Measurements from ENCODE around the gene OR2T6. TPM values are rescaled to one million over a fixed set of nuclear protein-coding genes. Genes with fewer than 3 reads are reported as not detected.
A peak's percentile ranks its signal among the peaks of the same experiment; 100 is the strongest.
"Not testable (repeated sequence)": the region's sequence is repeated elsewhere in the genome, so short reads cannot be mapped to it uniquely, and the experiment has no call there.

OR2T6 gene
- total RNA-seq, 1 donor from 2014 or later, result not detected

DNA sequence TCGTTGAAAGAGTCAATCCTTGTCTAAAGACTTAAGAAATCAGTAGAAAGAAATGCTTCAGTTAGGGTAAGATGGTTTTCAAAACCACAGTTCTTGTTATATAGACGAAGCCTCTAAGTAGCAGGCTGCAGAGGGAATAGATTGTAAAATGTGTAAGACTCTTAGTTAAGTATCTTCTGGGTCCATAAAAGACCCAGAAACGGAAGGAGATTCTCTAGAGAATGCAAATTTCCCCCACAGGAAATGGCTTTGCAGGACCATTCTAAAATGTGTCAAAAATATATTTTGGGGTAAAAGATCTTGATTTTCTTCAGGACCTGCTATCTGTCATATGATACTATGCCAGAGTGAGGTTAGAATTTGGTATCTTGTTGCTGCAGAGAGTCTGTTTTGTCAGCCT is 40.7 kb downstream of the OR2T6 start:
- Mint-ChIP-seq H3K4me1 (peaks cover 11% of the 10 kb centered on the region), H3K36me3 (ENCODE audit: low read depth) (no peaks in the 10 kb centered on the region), H3K27me3 (no peaks in the 10 kb centered on the region), H3K9me3 (peaks cover 7% of the 10 kb centered on the region), H3K27ac (no peak overlapping the region), H3K4me3 (no peak overlapping the region)
- TF ChIP-seq, protein P1, sequence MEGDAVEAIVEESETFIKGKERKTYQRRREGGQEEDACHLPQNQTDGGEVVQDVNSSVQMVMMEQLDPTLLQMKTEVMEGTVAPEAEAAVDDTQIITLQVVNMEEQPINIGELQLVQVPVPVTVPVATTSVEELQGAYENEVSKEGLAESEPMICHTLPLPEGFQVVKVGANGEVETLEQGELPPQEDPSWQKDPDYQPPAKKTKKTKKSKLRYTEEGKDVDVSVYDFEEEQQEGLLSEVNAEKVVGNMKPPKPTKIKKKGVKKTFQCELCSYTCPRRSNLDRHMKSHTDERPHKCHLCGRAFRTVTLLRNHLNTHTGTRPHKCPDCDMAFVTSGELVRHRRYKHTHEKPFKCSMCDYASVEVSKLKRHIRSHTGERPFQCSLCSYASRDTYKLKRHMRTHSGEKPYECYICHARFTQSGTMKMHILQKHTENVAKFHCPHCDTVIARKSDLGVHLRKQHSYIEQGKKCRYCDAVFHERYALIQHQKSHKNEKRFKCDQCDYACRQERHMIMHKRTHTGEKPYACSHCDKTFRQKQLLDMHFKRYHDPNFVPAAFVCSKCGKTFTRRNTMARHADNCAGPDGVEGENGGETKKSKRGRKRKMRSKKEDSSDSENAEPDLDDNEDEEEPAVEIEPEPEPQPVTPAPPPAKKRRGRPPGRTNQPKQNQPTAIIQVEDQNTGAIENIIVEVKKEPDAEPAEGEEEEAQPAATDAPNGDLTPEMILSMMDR (IDR thresholded peaks at IDR 0.05), result no peak
- CTCF ChIA-PET, result no interaction called here
- POLR2A ChIA-PET, result no interaction called here
- DNase-seq (no peak), ATAC-seq (ENCODE audit: low read depth) (no peak)
- intact Hi-C loops (cut with micrococcal nuclease), result loop anchor here (10.0 kb wide), 1 partner anchor 49 kb away; no protein-coding TSS in a partner anchor

GRCh38 chr1:248417854-248418253 is 42.3 kb downstream of the OR2T6 start:
- H3K9me3 Mint-ChIP-seq, result peaks cover 11% of the 10 kb centered on the region
- no peaks in the 10 kb centered on the region for H3K27me3 Mint-ChIP-seq
- ATAC-seq (ENCODE audit: low read depth) (no peak), DNase-seq (no peak)
- intact Hi-C loops (cut with micrococcal nuclease), result loop anchor here (10.0 kb wide), 1 partner anchor 47 kb away; no protein-coding TSS in a partner anchor
- H3K4me1 Mint-ChIP-seq, result peaks cover 11% of the 10 kb centered on the region
- ChIA-PET POLR2A (no interaction called here), CTCF (no interaction called here)
- TF ChIP-seq, protein P1 (IDR thresholded peaks at IDR 0.05), result no peak
- no peak overlapping the region for H3K27ac Mint-ChIP-seq
- H3K4me3 Mint-ChIP-seq, result no peak overlapping the region
- H3K36me3 Mint-ChIP-seq (ENCODE audit: low read depth), result no peaks in the 10 kb centered on the region

GRCh38 chr1:248421384-248421783 is 45.8 kb downstream of the OR2T6 start:
- ATAC-seq (ENCODE audit: low read depth) (no peak), DNase-seq (no peak)
- Mint-ChIP-seq H3K27ac (no peak overlapping the region), H3K4me1 (peaks cover 4% of the 10 kb centered on the region), H3K36me3 (ENCODE audit: low read depth) (no peaks in the 10 kb centered on the region), H3K4me3 (no peak overlapping the region), H3K27me3 (no peaks in the 10 kb centered on the region), H3K9me3 (peaks cover 15% of the 10 kb centered on the region)
- ChIA-PET CTCF (no interaction called here), POLR2A (no interaction called here)
- TF ChIP-seq, protein P1 (IDR thresholded peaks at IDR 0.05), result no peak
- intact Hi-C loops (cut with micrococcal nuclease), result no loop called here

DNA sequence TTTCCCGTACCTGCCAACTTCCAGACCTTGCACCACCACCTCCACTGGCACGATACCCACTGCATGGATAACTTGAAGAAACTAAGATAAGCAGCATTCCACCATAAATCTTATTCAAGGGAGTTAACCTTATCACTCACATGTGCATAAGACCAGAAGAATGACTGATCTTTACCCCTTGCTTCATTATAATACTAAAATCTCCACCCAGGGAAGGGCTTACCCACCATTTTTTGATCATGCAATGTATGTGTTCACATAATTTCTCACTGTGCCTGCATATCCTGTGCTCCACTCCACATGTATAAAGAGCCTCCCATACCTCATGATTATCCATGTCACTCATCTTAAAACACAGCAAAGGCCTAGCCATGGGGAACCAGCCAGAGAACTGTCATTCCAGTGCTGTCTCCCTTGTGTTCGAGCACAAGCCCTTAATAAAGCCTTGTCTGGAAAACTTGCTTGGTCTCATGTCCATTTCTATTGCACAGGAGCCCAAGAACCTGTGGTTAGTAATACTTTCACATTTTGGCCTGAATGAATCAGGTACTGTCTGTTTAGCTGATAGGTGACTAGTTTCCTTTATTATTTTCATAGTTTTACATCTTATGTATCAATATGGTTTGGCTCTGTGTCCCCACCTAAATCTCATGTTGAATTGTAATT is 52.1 kb downstream of the OR2T6 start:
- H3K9me3 Mint-ChIP-seq; intact Hi-C loops (cut with micrococcal nuclease); CTCF ChIA-PET; H3K36me3 Mint-ChIP-seq (ENCODE audit: low read depth); POLR2A ChIA-PET; DNase-seq; H3K27me3 Mint-ChIP-seq: not testable (repeated sequence)
- H3K27ac Mint-ChIP-seq, result peak overlapping the region; percentile 80
- ATAC-seq (ENCODE audit: low read depth), result peak; percentile 23
- H3K4me1 Mint-ChIP-seq, result peaks cover 29% of the 10 kb centered on the region
- peak overlapping the region; percentile 15 for H3K4me3 Mint-ChIP-seq

GRCh38 chr1:248428192-248428533 is 52.6 kb downstream of the OR2T6 start:
- H3K9me3 Mint-ChIP-seq; H3K36me3 Mint-ChIP-seq (ENCODE audit: low read depth); intact Hi-C loops (cut with micrococcal nuclease); POLR2A ChIA-PET; DNase-seq; CTCF ChIA-PET; H3K27me3 Mint-ChIP-seq: not testable (repeated sequence)
- peak; percentile 89 for ATAC-seq (ENCODE audit: low read depth)
- H3K27ac Mint-ChIP-seq, result peak overlapping the region; percentile 80
- H3K4me1 Mint-ChIP-seq, result peaks cover 30% of the 10 kb centered on the region
- peak overlapping the region; percentile 50 for H3K4me3 Mint-ChIP-seq

DNA sequence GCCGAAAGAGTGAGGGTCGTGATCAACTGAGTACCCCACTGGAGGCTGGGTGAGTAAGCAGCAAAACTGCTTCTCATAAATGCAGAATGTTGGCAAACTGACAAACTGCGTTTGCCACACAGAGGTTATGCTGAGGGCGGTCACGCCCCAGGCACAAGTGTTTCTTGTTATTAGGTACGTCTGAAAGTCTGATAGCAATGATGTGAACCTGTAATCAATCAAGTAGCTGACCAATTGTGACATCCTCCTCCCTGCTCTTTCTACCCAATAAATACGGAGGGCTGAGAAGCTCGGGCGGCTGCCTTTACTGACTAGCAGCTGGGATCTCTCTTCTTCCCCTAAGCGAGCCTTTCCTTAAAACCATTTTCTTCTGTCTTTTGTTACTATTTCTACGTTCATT is 56.1 kb downstream of the OR2T6 start:
- POLR2A ChIA-PET; H3K27me3 Mint-ChIP-seq; intact Hi-C loops (cut with micrococcal nuclease); H3K9me3 Mint-ChIP-seq; DNase-seq; H3K4me3 Mint-ChIP-seq; ATAC-seq (ENCODE audit: low read depth); H3K36me3 Mint-ChIP-seq (ENCODE audit: low read depth); CTCF ChIA-PET: not testable (repeated sequence)
- H3K4me1 Mint-ChIP-seq, result peaks cover 31% of the 10 kb centered on the region
- H3K27ac Mint-ChIP-seq, result peak overlapping the region; percentile 84

GRCh38 chr1:248432201-248432600 is 56.7 kb downstream of the OR2T6 start:
- H3K9me3 Mint-ChIP-seq; DNase-seq; H3K36me3 Mint-ChIP-seq (ENCODE audit: low read depth); POLR2A ChIA-PET; H3K27me3 Mint-ChIP-seq; CTCF ChIA-PET; intact Hi-C loops (cut with micrococcal nuclease): not testable (repeated sequence)
- ATAC-seq (ENCODE audit: low read depth), result peak; percentile 59
- peaks cover 31% of the 10 kb centered on the region for H3K4me1 Mint-ChIP-seq
- peak overlapping the region; percentile 52 for H3K4me3 Mint-ChIP-seq
- H3K27ac Mint-ChIP-seq, result peak overlapping the region; percentile 84

DNA sequence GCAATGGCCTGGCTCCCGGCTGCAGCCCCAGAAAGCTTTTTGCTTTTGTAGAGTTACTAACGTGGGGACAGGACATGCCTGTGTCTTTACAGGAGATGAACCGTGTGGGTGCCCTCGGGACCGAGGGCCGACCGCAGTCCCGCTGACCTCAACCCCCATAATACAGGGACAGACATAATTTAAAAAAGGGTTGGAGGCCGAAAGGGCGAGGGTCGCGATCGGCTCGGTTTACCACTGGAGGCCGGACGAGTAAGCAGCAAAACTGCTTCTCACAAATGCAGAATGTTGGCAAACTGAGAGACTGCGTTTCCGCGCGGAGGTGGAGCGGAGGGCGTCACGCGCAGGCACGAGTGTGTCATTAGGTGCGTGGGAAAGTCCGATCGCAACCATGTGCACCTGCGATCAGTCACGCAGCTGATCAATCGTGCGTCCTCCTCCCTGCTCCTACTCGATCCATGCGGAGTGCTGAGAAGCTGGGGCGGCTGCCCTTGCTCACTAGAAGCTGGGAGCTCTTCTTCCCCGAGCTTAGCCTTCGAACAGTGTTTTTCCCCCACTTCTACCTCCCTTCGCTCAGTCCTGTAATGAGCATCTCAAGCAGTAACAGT is 58.4 kb downstream of the OR2T6 start:
- POLR2A ChIA-PET; H3K4me3 Mint-ChIP-seq; H3K9me3 Mint-ChIP-seq; H3K27ac Mint-ChIP-seq; CTCF ChIA-PET; H3K36me3 Mint-ChIP-seq (ENCODE audit: low read depth); intact Hi-C loops (cut with micrococcal nuclease); ATAC-seq (ENCODE audit: low read depth); DNase-seq; H3K27me3 Mint-ChIP-seq: not testable (repeated sequence)
- H3K4me1 Mint-ChIP-seq, result peaks cover 18% of the 10 kb centered on the region

- intact Hi-C loops (cut with micrococcal nuclease); DNase-seq; CTCF ChIA-PET; H3K9me3 Mint-ChIP-seq; H3K36me3 Mint-ChIP-seq (ENCODE audit: low read depth); H3K4me3 Mint-ChIP-seq; H3K27ac Mint-ChIP-seq; POLR2A ChIA-PET; ATAC-seq (ENCODE audit: low read depth); H3K27me3 Mint-ChIP-seq: not testable (repeated sequence)
- H3K4me1 Mint-ChIP-seq, result peaks cover 15% of the 10 kb centered on the region
Observed at GRCh38 chr1:248434913-248435312, 59.4 kb downstream of the OR2T6 start.

DNA sequence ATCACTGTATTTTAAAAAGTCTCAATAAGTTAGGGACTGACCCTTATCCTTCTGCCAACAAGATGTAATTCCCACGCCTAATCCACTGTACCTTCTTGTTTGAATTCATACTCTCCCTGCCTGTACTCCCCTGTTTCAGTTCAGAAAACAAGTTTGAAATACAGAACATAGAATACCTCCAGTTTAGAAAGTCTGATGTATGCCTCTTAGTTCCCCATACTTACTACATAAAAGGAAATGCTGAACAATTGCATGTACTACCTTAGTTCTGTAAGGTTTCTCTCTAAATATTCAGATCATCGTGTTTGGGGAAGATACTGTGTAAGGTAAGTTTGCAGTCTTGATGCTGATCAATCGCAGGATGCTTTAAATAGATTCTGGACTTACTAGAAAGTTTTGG is 60.8 kb downstream of the OR2T6 start:
- H3K36me3 Mint-ChIP-seq (ENCODE audit: low read depth); H3K27ac Mint-ChIP-seq; H3K4me3 Mint-ChIP-seq; CTCF ChIA-PET; POLR2A ChIA-PET; intact Hi-C loops (cut with micrococcal nuclease); DNase-seq; H3K9me3 Mint-ChIP-seq; H3K27me3 Mint-ChIP-seq; ATAC-seq (ENCODE audit: low read depth): not testable (repeated sequence)
- peaks cover 15% of the 10 kb centered on the region for H3K4me1 Mint-ChIP-seq

Measured in activated B cell treated with CpG ODN at 0.5 μM for 24 hours (primary cell).